Esophagus squamous epithelium (tissue), 4 donors: ENCODE results near the gene MALSU1.

ENCODE experiments used
- POLR2A ChIP-seq, 4 donors: fragments of 450-650 bp; IDR thresholded peaks; one replicate each; pipeline ENCODE4 v1.6.1; 2017; ENCODE audit warnings: antibody characterized with exemption in 4 of 4, mild to moderate bottlenecking in 4 of 4, moderate library complexity in 3 of 4
- TF ChIP-seq, protein P1 (sequence below), 6 experiments: fragments of 450-650 bp in 4 of 6; fragments of 200-600 bp in 2 of 6; sonication (generic) in 2 of 6; IDR thresholded peaks; one replicate each; pipeline ENCODE4 v1.5.1; 2016 to 2019; ENCODE audit warnings: antibody characterized with exemption in 6 of 6, mild to moderate bottlenecking in 4 of 6, moderate library complexity in 4 of 6

DNA sequence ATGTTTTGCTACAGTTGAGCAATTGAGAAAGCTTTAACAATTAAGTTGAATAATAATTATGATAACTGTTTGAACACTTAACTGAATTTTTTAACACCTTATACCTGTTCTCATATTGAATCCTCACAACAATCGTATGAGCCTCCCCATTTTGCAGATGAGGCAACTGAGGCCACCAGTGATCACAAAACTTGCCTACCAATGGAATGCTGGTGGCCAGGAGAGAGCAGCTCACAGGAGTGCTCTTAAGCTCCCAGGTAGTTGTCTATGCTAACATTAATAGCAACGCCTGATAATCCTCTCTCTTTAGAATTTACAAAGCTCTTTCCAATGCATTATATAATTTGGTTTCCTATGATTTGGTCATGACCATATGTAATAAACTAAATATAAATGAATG, 31.0 kb upstream of the MALSU1 start:
- TF ChIP-seq, protein P1, sequence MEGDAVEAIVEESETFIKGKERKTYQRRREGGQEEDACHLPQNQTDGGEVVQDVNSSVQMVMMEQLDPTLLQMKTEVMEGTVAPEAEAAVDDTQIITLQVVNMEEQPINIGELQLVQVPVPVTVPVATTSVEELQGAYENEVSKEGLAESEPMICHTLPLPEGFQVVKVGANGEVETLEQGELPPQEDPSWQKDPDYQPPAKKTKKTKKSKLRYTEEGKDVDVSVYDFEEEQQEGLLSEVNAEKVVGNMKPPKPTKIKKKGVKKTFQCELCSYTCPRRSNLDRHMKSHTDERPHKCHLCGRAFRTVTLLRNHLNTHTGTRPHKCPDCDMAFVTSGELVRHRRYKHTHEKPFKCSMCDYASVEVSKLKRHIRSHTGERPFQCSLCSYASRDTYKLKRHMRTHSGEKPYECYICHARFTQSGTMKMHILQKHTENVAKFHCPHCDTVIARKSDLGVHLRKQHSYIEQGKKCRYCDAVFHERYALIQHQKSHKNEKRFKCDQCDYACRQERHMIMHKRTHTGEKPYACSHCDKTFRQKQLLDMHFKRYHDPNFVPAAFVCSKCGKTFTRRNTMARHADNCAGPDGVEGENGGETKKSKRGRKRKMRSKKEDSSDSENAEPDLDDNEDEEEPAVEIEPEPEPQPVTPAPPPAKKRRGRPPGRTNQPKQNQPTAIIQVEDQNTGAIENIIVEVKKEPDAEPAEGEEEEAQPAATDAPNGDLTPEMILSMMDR (IDR thresholded peaks at IDR 0.05), result no peak
- no peak for TF ChIP-seq POLR2A (IDR thresholded peaks at IDR 0.05)
